GM23338 (cell line): ENCODE measurements around the gene TMEM161B. TPM values are rescaled to one million over a fixed set of nuclear protein-coding genes. Genes with fewer than 3 reads are reported as not detected.

Experiments
- ATAC-seq: fragments of 200-7000 bp; cut with Tn5 transposase; 3 replicates; pipeline ENCODE4 v1.9.1; 2020
- DNase-seq: peaks from one replicate; pipeline ENCODE4 v3.0.0-alpha.2; 2015; ENCODE audit warnings: low spot score
- H2AFZ ChIP-seq: fragments of 200-600 bp; sonication (generic); 2 replicates; pipeline ENCODE4 v1.8.0; 2016; ENCODE audit warnings: antibody characterized with exemption, mild to moderate bottlenecking, moderate library complexity
- H3F3A ChIP-seq: fragments of 200-600 bp; sonication (generic); replicated peaks from 2 replicates; pipeline ENCODE4 v1.8.0; 2017; ENCODE audit warnings: antibody characterized with exemption, mixed run types, low read depth
- H3K27ac ChIP-seq: fragments of 200-600 bp; sonication (generic); 2 replicates; pipeline ENCODE4 v1.6.1; 2016; ENCODE audit warnings: low read depth
- H3K27me3 ChIP-seq: fragments of 200-600 bp; sonication (generic); 2 replicates; pipeline ENCODE4 v1.8.0; 2016; ENCODE audit warnings: mild to moderate bottlenecking, mixed run types, moderate library complexity; ENCODE audit not compliant: insufficient read depth
- H3K36me3 ChIP-seq: fragments of 200-600 bp; sonication (generic); 2 replicates; pipeline ENCODE4 v1.8.0; 2016; ENCODE audit warnings: mild to moderate bottlenecking; ENCODE audit not compliant: insufficient read depth
- H3K4me1 ChIP-seq: fragments of 200-600 bp; sonication (generic); 2 replicates; pipeline ENCODE4 v1.8.0; 2016; ENCODE audit warnings: mild to moderate bottlenecking, moderate library complexity; ENCODE audit not compliant: insufficient read depth
- H3K4me2 ChIP-seq: fragments of 200-600 bp; sonication (generic); 2 replicates; pipeline ENCODE4 v1.7.1; 2017; ENCODE audit warnings: mixed run types
- H3K4me3 ChIP-seq: fragments of 200-600 bp; sonication (generic); 2 replicates; pipeline ENCODE4 v1.6.1; 2016; ENCODE audit warnings: mixed run types
- H3K79me2 ChIP-seq: fragments of 200-600 bp; sonication (generic); replicated peaks from 2 replicates; pipeline ENCODE4 v1.8.0; 2017; ENCODE audit warnings: mild to moderate bottlenecking; ENCODE audit not compliant: insufficient read depth
- H3K9me2 ChIP-seq: fragments of 200-600 bp; sonication (generic); 2 replicates; pipeline ENCODE4 v1.8.0; 2017; ENCODE audit not compliant: insufficient read depth
- H4K20me1 ChIP-seq: fragments of 200-600 bp; sonication (generic); replicated peaks from 2 replicates; pipeline ENCODE4 v1.8.0; 2017; ENCODE audit warnings: mild to moderate bottlenecking; ENCODE audit not compliant: insufficient read depth
- H3K27ac Mint-ChIP-seq: 2 replicates; pipeline ENCODE4 v1.8.0; 2020; ENCODE audit warnings: inconsistent platforms, mild to moderate bottlenecking, moderate library complexity, mixed read lengths
- H3K27me3 Mint-ChIP-seq: 3 replicates; pipeline ENCODE4 v1.8.0; 2022; ENCODE audit warnings: low read depth, mild to moderate bottlenecking, moderate library complexity, mixed read lengths, inconsistent platforms; ENCODE audit not compliant: insufficient read depth, poor library complexity
- H3K36me3 Mint-ChIP-seq: 3 replicates; pipeline ENCODE4 v1.8.0; 2021; ENCODE audit warnings: low read depth, mild to moderate bottlenecking, inconsistent platforms, moderate library complexity, mixed read lengths
- H3K4me1 Mint-ChIP-seq: 3 replicates; pipeline ENCODE4 v1.8.0; 2020; ENCODE audit warnings: mild to moderate bottlenecking, inconsistent platforms, mixed read lengths
- H3K4me3 Mint-ChIP-seq: 3 replicates; pipeline ENCODE4 v1.8.0; 2021; ENCODE audit warnings: moderate library complexity, mild to moderate bottlenecking, inconsistent platforms, mixed read lengths
- H3K9me3 Mint-ChIP-seq: 3 replicates; pipeline ENCODE4 v1.8.0; 2020; ENCODE audit warnings: moderate library complexity, mild to moderate bottlenecking, inconsistent platforms, mixed read lengths
- CREB1 ChIP-seq: fragments of 250-450 bp; sonication (Bioruptor Pico); IDR thresholded peaks from 2 replicates; pipeline ENCODE4 v1.5.0; 2020; ENCODE audit warnings: low read depth, mild to moderate bottlenecking, moderate library complexity
- EZH2phosphoT487 ChIP-seq: fragments of 200-600 bp; sonication (generic); IDR thresholded peaks from one replicate; pipeline ENCODE4 v1.8.1; 2018; ENCODE audit warnings: antibody characterized with exemption; ENCODE audit not compliant: unreplicated experiment
- JUNB ChIP-seq: IDR thresholded peaks from one replicate; pipeline ENCODE4 v1.6.1; 2016; ENCODE audit warnings: antibody characterized with exemption; ENCODE audit not compliant: unreplicated experiment
- NANOG ChIP-seq: IDR thresholded peaks from 2 replicates; pipeline ENCODE4 v1.6.1; 2016; ENCODE audit warnings: antibody characterized with exemption, borderline replicate concordance
- POLR2AphosphoS5 ChIP-seq: IDR thresholded peaks from 2 replicates; pipeline ENCODE4 v1.6.1; 2016; ENCODE audit warnings: antibody characterized with exemption, low read depth
- STAT1 ChIP-seq: IDR thresholded peaks from one replicate; pipeline ENCODE4 v1.6.1; 2016; ENCODE audit warnings: antibody characterized with exemption; ENCODE audit not compliant: unreplicated experiment
- ZNF331 ChIP-seq: fragments of 250-450 bp; sonication (Bioruptor Pico); IDR thresholded peaks from 2 replicates; pipeline ENCODE4 v1.5.0; 2020; ENCODE audit warnings: low read depth, mild to moderate bottlenecking, moderate library complexity
- polyA plus RNA-seq: library from polyadenylated mRNA; unstranded; fragments of >200 nt; fragmentation: Nextera tagmentation; extraction: Ambion mirVana; gene quantifications from 2 replicates; pipeline ENCODE4 v1.2.1, GENCODE V29; 2016
- total RNA-seq: library from RNA; depleted of rRNA; stranded (reverse); fragments of >200 nt; shearing (Covaris generic); gene quantifications from 2 replicates; pipeline ENCODE4 v1.2.3, GENCODE V29; 2014
- TF ChIP-seq, protein P1 (sequence below): fragments of 250-450 bp; sonication (Bioruptor Pico); IDR thresholded peaks from 2 replicates; pipeline ENCODE4 v1.5.0; 2020; ENCODE audit warnings: mild to moderate bottlenecking, moderate library complexity
- TF ChIP-seq, protein P2 (sequence below), 2 experiments: fragments of 200-600 bp in 1 of 2; sonication (generic) in 1 of 2; conservative IDR thresholded peaks; 2 replicates each; pipeline versions ENCODE4 v1.5.1 to v1.6.1; 2016 to 2017; ENCODE audit warnings: antibody characterized with exemption in 2 of 2, low read depth in 2 of 2, mild to moderate bottlenecking in 2 of 2, moderate library complexity in 1 of 2

TMEM161B gene
- total and polyA plus RNA-seq, 2 experiments from 2014 or later, result 11.9 to 25.5 TPM

DNA sequence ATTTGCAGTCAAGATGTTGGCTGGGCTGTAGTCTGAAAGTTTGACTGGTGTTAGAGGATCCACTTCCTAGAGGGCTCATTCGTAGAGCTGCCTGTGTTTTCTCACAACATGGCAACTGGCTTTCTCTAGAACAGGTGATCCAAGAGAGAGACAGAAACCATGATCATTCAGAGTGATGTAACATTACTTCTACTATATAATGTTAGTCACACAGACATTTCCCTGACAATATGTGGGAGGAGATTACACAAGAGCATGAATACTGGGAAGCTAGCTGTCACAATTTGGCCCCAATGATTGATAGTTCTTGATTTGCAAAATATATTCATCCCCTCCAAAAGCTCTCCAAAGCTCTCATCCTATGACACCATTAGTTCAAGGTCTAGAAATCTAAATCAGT is 10.9 kb upstream of the TMEM161B start (continued):
- TF ChIP-seq, protein P1, sequence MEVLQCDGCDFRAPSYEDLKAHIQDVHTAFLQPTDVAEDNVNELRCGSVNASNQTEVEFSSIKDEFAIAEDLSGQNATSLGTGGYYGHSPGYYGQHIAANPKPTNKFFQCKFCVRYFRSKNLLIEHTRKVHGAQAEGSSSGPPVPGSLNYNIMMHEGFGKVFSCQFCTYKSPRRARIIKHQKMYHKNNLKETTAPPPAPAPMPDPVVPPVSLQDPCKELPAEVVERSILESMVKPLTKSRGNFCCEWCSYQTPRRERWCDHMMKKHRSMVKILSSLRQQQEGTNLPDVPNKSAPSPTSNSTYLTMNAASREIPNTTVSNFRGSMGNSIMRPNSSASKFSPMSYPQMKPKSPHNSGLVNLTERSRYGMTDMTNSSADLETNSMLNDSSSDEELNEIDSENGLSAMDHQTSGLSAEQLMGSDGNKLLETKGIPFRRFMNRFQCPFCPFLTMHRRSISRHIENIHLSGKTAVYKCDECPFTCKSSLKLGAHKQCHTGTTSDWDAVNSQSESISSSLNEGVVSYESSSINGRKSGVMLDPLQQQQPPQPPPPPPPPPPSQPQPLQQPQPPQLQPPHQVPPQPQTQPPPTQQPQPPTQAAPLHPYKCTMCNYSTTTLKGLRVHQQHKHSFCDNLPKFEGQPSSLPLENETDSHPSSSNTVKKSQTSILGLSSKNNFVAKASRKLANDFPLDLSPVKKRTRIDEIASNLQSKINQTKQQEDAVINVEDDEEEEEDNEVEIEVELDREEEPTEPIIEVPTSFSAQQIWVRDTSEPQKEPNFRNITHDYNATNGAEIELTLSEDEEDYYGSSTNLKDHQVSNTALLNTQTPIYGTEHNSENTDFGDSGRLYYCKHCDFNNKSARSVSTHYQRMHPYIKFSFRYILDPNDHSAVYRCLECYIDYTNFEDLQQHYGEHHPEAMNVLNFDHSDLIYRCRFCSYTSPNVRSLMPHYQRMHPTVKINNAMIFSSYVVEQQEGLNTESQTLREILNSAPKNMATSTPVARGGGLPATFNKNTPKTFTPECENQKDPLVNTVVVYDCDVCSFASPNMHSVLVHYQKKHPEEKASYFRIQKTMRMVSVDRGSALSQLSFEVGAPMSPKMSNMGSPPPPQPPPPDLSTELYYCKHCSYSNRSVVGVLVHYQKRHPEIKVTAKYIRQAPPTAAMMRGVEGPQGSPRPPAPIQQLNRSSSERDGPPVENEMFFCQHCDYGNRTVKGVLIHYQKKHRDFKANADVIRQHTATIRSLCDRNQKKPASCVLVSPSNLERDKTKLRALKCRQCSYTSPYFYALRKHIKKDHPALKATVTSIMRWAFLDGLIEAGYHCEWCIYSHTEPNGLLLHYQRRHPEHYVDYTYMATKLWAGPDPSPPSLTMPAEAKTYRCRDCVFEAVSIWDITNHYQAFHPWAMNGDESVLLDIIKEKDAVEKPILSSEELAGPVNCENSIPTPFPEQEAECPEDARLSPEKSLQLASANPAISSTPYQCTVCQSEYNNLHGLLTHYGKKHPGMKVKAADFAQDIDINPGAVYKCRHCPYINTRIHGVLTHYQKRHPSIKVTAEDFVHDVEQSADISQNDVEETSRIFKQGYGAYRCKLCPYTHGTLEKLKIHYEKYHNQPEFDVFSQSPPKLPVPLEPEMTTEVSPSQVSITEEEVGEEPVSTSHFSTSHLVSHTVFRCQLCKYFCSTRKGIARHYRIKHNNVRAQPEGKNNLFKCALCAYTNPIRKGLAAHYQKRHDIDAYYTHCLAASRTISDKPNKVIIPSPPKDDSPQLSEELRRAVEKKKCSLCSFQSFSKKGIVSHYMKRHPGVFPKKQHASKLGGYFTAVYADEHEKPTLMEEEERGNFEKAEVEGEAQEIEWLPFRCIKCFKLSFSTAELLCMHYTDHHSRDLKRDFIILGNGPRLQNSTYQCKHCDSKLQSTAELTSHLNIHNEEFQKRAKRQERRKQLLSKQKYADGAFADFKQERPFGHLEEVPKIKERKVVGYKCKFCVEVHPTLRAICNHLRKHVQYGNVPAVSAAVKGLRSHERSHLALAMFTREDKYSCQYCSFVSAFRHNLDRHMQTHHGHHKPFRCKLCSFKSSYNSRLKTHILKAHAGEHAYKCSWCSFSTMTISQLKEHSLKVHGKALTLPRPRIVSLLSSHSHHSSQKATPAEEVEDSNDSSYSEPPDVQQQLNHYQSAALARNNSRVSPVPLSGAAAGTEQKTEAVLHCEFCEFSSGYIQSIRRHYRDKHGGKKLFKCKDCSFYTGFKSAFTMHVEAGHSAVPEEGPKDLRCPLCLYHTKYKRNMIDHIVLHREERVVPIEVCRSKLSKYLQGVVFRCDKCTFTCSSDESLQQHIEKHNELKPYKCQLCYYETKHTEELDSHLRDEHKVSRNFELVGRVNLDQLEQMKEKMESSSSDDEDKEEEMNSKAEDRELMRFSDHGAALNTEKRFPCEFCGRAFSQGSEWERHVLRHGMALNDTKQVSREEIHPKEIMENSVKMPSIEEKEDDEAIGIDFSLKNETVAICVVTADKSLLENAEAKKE (CRISPR knock-in tag), result no peak

DNA sequence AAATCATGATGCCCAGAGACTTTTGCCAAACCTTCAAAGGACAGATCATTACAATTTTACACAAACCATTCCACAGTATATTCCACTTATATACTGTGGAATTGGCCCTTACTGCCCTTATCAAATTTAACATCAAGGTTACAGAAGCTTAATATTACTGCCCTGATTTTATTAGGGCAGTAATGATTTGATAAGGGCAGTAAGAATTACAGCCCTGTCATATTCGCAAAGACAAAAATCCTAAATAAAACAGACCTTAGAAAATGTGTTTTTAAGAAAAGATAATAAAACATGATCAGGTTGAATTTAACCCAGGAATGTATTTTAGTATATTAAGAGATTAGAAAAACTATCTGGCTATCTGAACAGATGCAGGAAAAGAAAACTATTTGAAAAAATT is 7.7 kb upstream of the TMEM161B start:
- Mint-ChIP-seq H3K36me3 (peaks cover 37% of the 10 kb centered on the region; the same call in 2 of the 3 replicates), H3K27me3 (peaks cover 2% of the 10 kb centered on the region), H3K4me3 (no peak overlapping the region), H3K9me3 (no peaks in the 10 kb centered on the region), H3K27ac (no peak overlapping the region), H3K4me1 (0 out of 3 replicates have a peak, but pooled peaks cover 2% of the 10 kb centered on the region)
- DNase-seq, result no peak
- Histone ChIP-seq H3F3A (no peaks in the 10 kb centered on the region), H3K79me2 (peaks cover 16% of the 10 kb centered on the region), H3K4me2 (no peak overlapping the region), H3K27ac (no peak overlapping the region), H2AFZ (no peak overlapping the region), H4K20me1 (peaks cover 3% of the 10 kb centered on the region; the same call in 1 of the 2 replicates), H3K9me2 (no peaks in the 10 kb centered on the region), H3K36me3 (peaks cover 5% of the 10 kb centered on the region; the same call in 1 of the 2 replicates), H3K4me3 (no peak overlapping the region), H3K4me1 (no peaks in the 10 kb centered on the region), H3K27me3 (no peaks in the 10 kb centered on the region)
- no peak for ATAC-seq
- TF ChIP-seq ZNF331 (CRISPR knock-in tag), result no peak
- TF ChIP-seq, protein P2, sequence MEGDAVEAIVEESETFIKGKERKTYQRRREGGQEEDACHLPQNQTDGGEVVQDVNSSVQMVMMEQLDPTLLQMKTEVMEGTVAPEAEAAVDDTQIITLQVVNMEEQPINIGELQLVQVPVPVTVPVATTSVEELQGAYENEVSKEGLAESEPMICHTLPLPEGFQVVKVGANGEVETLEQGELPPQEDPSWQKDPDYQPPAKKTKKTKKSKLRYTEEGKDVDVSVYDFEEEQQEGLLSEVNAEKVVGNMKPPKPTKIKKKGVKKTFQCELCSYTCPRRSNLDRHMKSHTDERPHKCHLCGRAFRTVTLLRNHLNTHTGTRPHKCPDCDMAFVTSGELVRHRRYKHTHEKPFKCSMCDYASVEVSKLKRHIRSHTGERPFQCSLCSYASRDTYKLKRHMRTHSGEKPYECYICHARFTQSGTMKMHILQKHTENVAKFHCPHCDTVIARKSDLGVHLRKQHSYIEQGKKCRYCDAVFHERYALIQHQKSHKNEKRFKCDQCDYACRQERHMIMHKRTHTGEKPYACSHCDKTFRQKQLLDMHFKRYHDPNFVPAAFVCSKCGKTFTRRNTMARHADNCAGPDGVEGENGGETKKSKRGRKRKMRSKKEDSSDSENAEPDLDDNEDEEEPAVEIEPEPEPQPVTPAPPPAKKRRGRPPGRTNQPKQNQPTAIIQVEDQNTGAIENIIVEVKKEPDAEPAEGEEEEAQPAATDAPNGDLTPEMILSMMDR (conservative IDR thresholded peaks at IDR 0.05; ENCODE audit: low read depth in 2 of 2), result no peak
- TF ChIP-seq NANOG, result no peak
- TF ChIP-seq EZH2phosphoT487, result no peak
- TF ChIP-seq POLR2AphosphoS5, result no peak
- no peak for TF ChIP-seq JUNB
- no peak for TF ChIP-seq STAT1
- TF ChIP-seq CREB1 (CRISPR knock-in tag), result no peak
- TF ChIP-seq, protein P1 (CRISPR knock-in tag), result no peak
